ENCODE measurements around the gene URI1.

URI1 gene

GRCh38 chr19:29974701-29975100 is 32.7 kb downstream of the URI1 start:
- DNase-seq (ENCODE audit: low spot score), result no peak
- TF ChIP-seq CTCF (IDR thresholded peaks at IDR 0.05; ENCODE audit: borderline replicate concordance, control extremely low read depth, extremely low read depth, insufficient read depth, missing control alignments), result no peak
- in situ Hi-C loops (cut with MboI; ENCODE audit: low sequenced_read_pairs, unreplicated experiment), result no loop called here

- no peak for TF ChIP-seq CTCF (IDR thresholded peaks at IDR 0.05; ENCODE audit: borderline replicate concordance, control extremely low read depth, extremely low read depth, insufficient read depth, missing control alignments)
- in situ Hi-C loops (cut with MboI; ENCODE audit: low sequenced_read_pairs, unreplicated experiment), result no loop called here
- DNase-seq (ENCODE audit: low spot score), result no peak
These were observed 34.3 kb downstream of the URI1 start for GRCh38 chr19:29976151-29976943.

GRCh38 chr19:29978080-29978479 is 36.0 kb downstream of the URI1 start:
- in situ Hi-C loops (cut with MboI; ENCODE audit: low sequenced_read_pairs, unreplicated experiment), result no loop called here
- no peak for TF ChIP-seq CTCF (IDR thresholded peaks at IDR 0.05; ENCODE audit: borderline replicate concordance, control extremely low read depth, extremely low read depth, insufficient read depth, missing control alignments)
- peak; percentile 20 for DNase-seq (ENCODE audit: low spot score)

DNA sequence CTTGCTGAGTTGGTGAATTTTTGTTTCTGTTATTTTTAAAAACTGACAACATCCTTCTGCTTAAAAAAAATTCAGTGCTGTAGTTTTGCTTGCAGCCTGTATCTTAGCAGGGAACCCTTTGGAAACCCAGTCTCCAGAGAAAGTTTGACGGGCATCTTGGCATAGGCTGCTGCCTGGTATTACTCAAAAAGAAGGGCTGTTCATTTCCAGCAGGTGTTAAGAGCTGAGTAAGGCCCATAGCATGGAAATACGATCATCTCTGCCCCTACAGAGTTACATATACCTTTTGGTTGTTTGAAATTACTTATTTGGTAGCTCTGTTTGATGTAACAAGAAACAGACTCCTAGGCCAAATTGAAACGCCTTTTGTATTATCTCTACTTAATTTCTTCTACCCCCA is 41.5 kb downstream of the URI1 start:
- TF ChIP-seq CTCF (IDR thresholded peaks at IDR 0.05; ENCODE audit: borderline replicate concordance, control extremely low read depth, extremely low read depth, insufficient read depth, missing control alignments), result no peak
- in situ Hi-C loops (cut with MboI; ENCODE audit: low sequenced_read_pairs, unreplicated experiment), result no loop called here
- DNase-seq (ENCODE audit: low spot score), result no peak

- no peak for TF ChIP-seq CTCF (IDR thresholded peaks at IDR 0.05; ENCODE audit: borderline replicate concordance, control extremely low read depth, extremely low read depth, insufficient read depth, missing control alignments)
- in situ Hi-C loops (cut with MboI; ENCODE audit: low sequenced_read_pairs, unreplicated experiment), result no loop called here
- DNase-seq (ENCODE audit: low spot score), result no peak
These were observed 43.2 kb downstream of the URI1 start for GRCh38 chr19:29985196-29985595.

- in situ Hi-C loops (cut with MboI; ENCODE audit: low sequenced_read_pairs, unreplicated experiment), result no loop called here
- TF ChIP-seq CTCF (IDR thresholded peaks at IDR 0.05; ENCODE audit: borderline replicate concordance, control extremely low read depth, extremely low read depth, insufficient read depth, missing control alignments), result no peak
- no peak for DNase-seq (ENCODE audit: low spot score)
These were observed 46.3 kb downstream of the URI1 start for GRCh38 chr19:29988351-29988750.
